IMR-90 (cell line): ENCODE data around the gene SUN5. TPM values are rescaled to one million over a fixed set of nuclear protein-coding genes. Genes with fewer than 3 reads are reported as not detected.

Experiments
- ATAC-seq: fragments of 200-7000 bp; cut with Tn5 transposase; 2 replicates; pipeline ENCODE4 v1.9.1; 2020; ENCODE audit warnings: low read depth, mild to moderate bottlenecking, moderate library complexity
- BruUV-seq: library from RNA; stranded (reverse); fragments of 400-500 nt; replicated peaks from 2 replicates; lab custom pipeline; 2021; lab: Mats Ljungman, UMichigan
- CTCF ChIA-PET: fragments of 300-600 bp; formaldehyde crosslinking; extraction: SDS; loops from one replicate; lab custom pipeline; 2021; ENCODE audit warnings: antibody characterized with exemption; lab: Yijun Ruan, JAX
- POLR2A ChIA-PET: fragments of 300-600 bp; sonication (Branson Sonifier 250); formaldehyde crosslinking; loops from one replicate; lab custom pipeline; 2022; ENCODE audit warnings: antibody characterized with exemption; ENCODE audit not compliant: unreplicated experiment; lab: Charles Lee
- DNase-seq: peaks from one replicate; pipeline ENCODE4 v3.0.0; 2013
- H2AFZ ChIP-seq: replicated peaks from 2 replicates; pipeline ENCODE3; 2013; ENCODE audit warnings: low read length, mild to moderate bottlenecking; ENCODE audit not compliant: poor library complexity
- H2AK5ac ChIP-seq: 2 replicates; pipeline ENCODE4 v1.6.1; 2013; ENCODE audit warnings: low read depth, low read length, inconsistent platforms
- H2AK9ac ChIP-seq: replicated peaks from 2 replicates; pipeline ENCODE3; 2013; ENCODE audit warnings: mild to moderate bottlenecking, low read depth, low read length, moderate library complexity; ENCODE audit not compliant: poor library complexity
- H2BK120ac ChIP-seq: 2 replicates; pipeline ENCODE4 v1.6.1; 2013; ENCODE audit warnings: low read depth, low read length, inconsistent platforms
- H2BK15ac ChIP-seq: 3 replicates; pipeline ENCODE4 v1.6.1; 2013; ENCODE audit warnings: low read depth, low read length, inconsistent platforms
- H2BK20ac ChIP-seq: 2 replicates; pipeline ENCODE4 v1.6.1; 2013; ENCODE audit warnings: low read depth, mild to moderate bottlenecking, inconsistent platforms, low read length, moderate library complexity
- H2BK5ac ChIP-seq: 2 replicates; pipeline ENCODE4 v1.6.1; 2013; ENCODE audit warnings: mild to moderate bottlenecking, low read depth, low read length, inconsistent platforms; ENCODE audit not compliant: poor library complexity, severe bottlenecking
- H3K14ac ChIP-seq: replicated peaks from 2 replicates; pipeline ENCODE4 v1.6.1; 2013; ENCODE audit warnings: low read depth, low read length, inconsistent platforms
- H3K18ac ChIP-seq: 2 replicates; pipeline ENCODE4 v1.6.1; 2013; ENCODE audit warnings: low read depth, low read length, control low read depth
- H3K23ac ChIP-seq: 2 replicates; pipeline ENCODE4 v1.6.1; 2013; ENCODE audit warnings: low read depth, low read length, inconsistent platforms
- H3K27ac ChIP-seq: 2 replicates; pipeline ENCODE4 v1.5.1; 2013; ENCODE audit warnings: mild to moderate bottlenecking, control low read depth, low read length; ENCODE audit not compliant: insufficient read depth
- H3K27me3 ChIP-seq: 2 replicates; pipeline ENCODE4 v1.6.1; 2013; ENCODE audit warnings: low read length; ENCODE audit not compliant: control insufficient read depth, insufficient read depth
- H3K36me3 ChIP-seq: 2 replicates; pipeline ENCODE4 v1.6.1; 2013; ENCODE audit warnings: low read length, mixed read lengths; ENCODE audit not compliant: control insufficient read depth, insufficient read depth
- H3K4ac ChIP-seq: 2 replicates; pipeline ENCODE4 v1.6.1; 2013; ENCODE audit warnings: low read depth, low read length, inconsistent platforms
- H3K4me1 ChIP-seq: 2 replicates; pipeline ENCODE4 v1.6.1; 2013; ENCODE audit warnings: low read length, mixed read lengths; ENCODE audit not compliant: control insufficient read depth, insufficient read depth
- H3K4me2 ChIP-seq: 2 replicates; pipeline ENCODE4 v1.6.1; 2013; ENCODE audit warnings: low read depth, mild to moderate bottlenecking, control low read depth, low read length, moderate library complexity
- H3K4me3 ChIP-seq: 2 replicates; pipeline ENCODE4 v1.5.1; 2013; ENCODE audit warnings: low read depth, mild to moderate bottlenecking, control low read depth, low read length, moderate library complexity; ENCODE audit not compliant: insufficient read depth
- H3K56ac ChIP-seq: 2 replicates; pipeline ENCODE4 v1.6.1; 2013; ENCODE audit warnings: low read length, inconsistent platforms; ENCODE audit not compliant: insufficient read depth; ENCODE audit errors: extremely low read depth
- H3K79me1 ChIP-seq, 2 experiments: 2 replicates each; pipeline ENCODE4 v1.6.1; 2013; ENCODE audit warnings: low read length in 2 of 2, inconsistent platforms in 1 of 2, low read depth in 1 of 2
- H3K9ac ChIP-seq: 2 replicates; pipeline ENCODE4 v1.6.1; 2013; ENCODE audit warnings: low read depth, low read length, control low read depth
- H3K9me1 ChIP-seq: 2 replicates; pipeline ENCODE4 v1.6.1; 2013; ENCODE audit warnings: low read length, inconsistent platforms; ENCODE audit not compliant: insufficient read depth
- H3K9me3 ChIP-seq: 2 replicates; pipeline ENCODE4 v1.6.1; 2013; ENCODE audit warnings: low read length; ENCODE audit not compliant: control insufficient read depth, insufficient read depth
- H4K20me1 ChIP-seq: 2 replicates; pipeline ENCODE4 v1.6.1; 2013; ENCODE audit warnings: low read length, inconsistent platforms; ENCODE audit not compliant: insufficient read depth
- H4K5ac ChIP-seq: 2 replicates; pipeline ENCODE4 v1.6.1; 2013; ENCODE audit warnings: mild to moderate bottlenecking, low read depth, low read length, control low read depth
- H4K8ac ChIP-seq, 2 experiments: 2 replicates each; pipeline ENCODE4 v1.6.1; 2013; ENCODE audit warnings: low read depth in 2 of 2, low read length in 2 of 2, control low read depth in 1 of 2, inconsistent platforms in 1 of 2
- H4K91ac ChIP-seq: 2 replicates; pipeline ENCODE4 v1.6.1; 2013; ENCODE audit warnings: low read depth, low read length, inconsistent platforms; ENCODE audit not compliant: insufficient read depth
- BHLHE40 ChIP-seq: fragments of 150-350 bp; IDR thresholded peaks from 2 replicates; pipeline ENCODE4 v1.6.1; 2016; ENCODE audit warnings: mild to moderate bottlenecking, low read depth, low read length
- CEBPB ChIP-seq: IDR thresholded peaks from 2 replicates; pipeline ENCODE4 v1.6.1; 2012; ENCODE audit warnings: low read depth, low read length, improper control_type of control experiment
- CHD1 ChIP-seq: IDR thresholded peaks from 2 replicates; pipeline ENCODE4 v1.6.1; 2012; ENCODE audit warnings: low read depth, low read length, improper control_type of control experiment
- CTCF ChIP-seq: conservative IDR thresholded peaks from 2 replicates; pipeline ENCODE4 v1.5.1; 2012; ENCODE audit warnings: mild to moderate bottlenecking, low read depth, low read length, improper control_type of control experiment
- FOS ChIP-seq: fragments of 150-350 bp; IDR thresholded peaks from 2 replicates; pipeline ENCODE4 v1.6.1; 2016; ENCODE audit warnings: low read depth, low read length
- MAFK ChIP-seq: IDR thresholded peaks from 2 replicates; pipeline ENCODE4 v1.6.1; 2012; ENCODE audit warnings: low read depth, low read length, improper control_type of control experiment
- MAZ ChIP-seq: IDR thresholded peaks from 2 replicates; pipeline ENCODE4 v1.6.1; 2012; ENCODE audit warnings: low read depth, mild to moderate bottlenecking, low read length, improper control_type of control experiment, moderate library complexity, borderline replicate concordance
- MXI1 ChIP-seq: IDR thresholded peaks from 2 replicates; pipeline ENCODE4 v1.6.1; 2012; ENCODE audit warnings: low read depth, mild to moderate bottlenecking, low read length, moderate library complexity, borderline replicate concordance
- POLR2A ChIP-seq: IDR thresholded peaks from 2 replicates; pipeline ENCODE4 v1.6.1; 2012; ENCODE audit warnings: mild to moderate bottlenecking, low read depth, low read length
- RAD21 ChIP-seq: IDR thresholded peaks from 2 replicates; pipeline ENCODE4 v1.6.1; 2012; ENCODE audit warnings: low read length, improper control_type of control experiment
- RCOR1 ChIP-seq: IDR thresholded peaks from 2 replicates; pipeline ENCODE4 v1.6.1; 2012; ENCODE audit warnings: mild to moderate bottlenecking, low read length, improper control_type of control experiment; ENCODE audit not compliant: insufficient replicate concordance
- SMC3 ChIP-seq: fragments of 150-350 bp; IDR thresholded peaks from 2 replicates; pipeline ENCODE4 v1.6.1; 2016; ENCODE audit warnings: low read depth, mild to moderate bottlenecking, antibody characterized with exemption, low read length, moderate library complexity
- WGBS, 2 experiments: methylation state at CpG; one replicate each; pipeline versions ENCODE4 v1.1.5 to v1.1.7; 2013; ENCODE audit warnings: missing lambda C conversion rate in 2 of 2; ENCODE audit not compliant: insufficient read length in 1 of 2; ENCODE audit errors: extremely low coverage in 2 of 2; 5-methylcytosine and 5-hydroxymethylcytosine counted together
- dilution Hi-C: fragments of 300-500 bp; cut with HindIII; formaldehyde crosslinking; loops from one replicate; pipeline ENCODE4 v1.14.3; 2018; ENCODE audit warnings: low sequenced_read_pairs; ENCODE audit not compliant: unreplicated experiment
- in situ Hi-C: fragments of 300-500 bp; cut with MboI; formaldehyde crosslinking; loops from 3 replicates; pipeline ENCODE4 v1.14.3; 2019; ENCODE audit warnings: low sequenced_read_pairs, inconsistent platforms, mixed read lengths
- intact Hi-C: fragments of 100-400 bp; cut with micrococcal nuclease; formaldehyde crosslinking; loops from 2 replicates; pipeline ENCODE4 v1.10.0; 2022
- polyA plus RNA-seq, 3 experiments: library from polyadenylated mRNA; depleted of rRNA; stranded (reverse); fragments of >200 nt; gene quantifications; 2 replicates each; pipeline ENCODE4 v1.2.3, GENCODE V29; 2012; ENCODE audit warnings: low replicate concordance in 1 of 3
- total RNA-seq: library from RNA; depleted of rRNA; stranded (reverse); fragments of >200 nt; gene quantifications from 2 replicates; pipeline ENCODE4 v1.2.3, GENCODE V29; 2012

Gene SUN5
- total and polyA plus RNA-seq, 2 of the 4 experiments (the other 2 are of a cell fraction), result not detected

- Histone ChIP-seq H4K8ac (no peak overlapping the region), H3K14ac (no peak overlapping the region), H3K27me3 (peaks cover 3% of the 10 kb centered on the region), H2BK20ac (no peak overlapping the region), H2AK5ac (no peak overlapping the region), H2AFZ (no peak overlapping the region), H4K20me1 (no peaks in the 10 kb centered on the region; the same call in 1 of the 2 replicates), H4K91ac (no peak overlapping the region), H2AK9ac (no peak overlapping the region), H3K9ac (no peak overlapping the region), H3K4ac (no peak overlapping the region), H3K36me3 (no peaks in the 10 kb centered on the region), H2BK15ac (no peak overlapping the region), H3K9me1 (no peaks in the 10 kb centered on the region), H3K56ac (no peak overlapping the region), H3K23ac (no peak overlapping the region), H2BK5ac (no peak overlapping the region), H3K18ac (no peak overlapping the region), H2BK120ac (no peak overlapping the region), H3K27ac (no peak overlapping the region), H3K4me2 (no peak overlapping the region), H3K4me1 (no peaks in the 10 kb centered on the region), H3K4me3 (no peak overlapping the region), H3K9me3 (no peaks in the 10 kb centered on the region), H3K79me1 (no peaks in the 10 kb centered on the region), H4K5ac (no peak overlapping the region)
- ATAC-seq, result no peak
- TF ChIP-seq RAD21 (peak; percentile 22; the same call in 1 of the 2 replicates), MAFK (no peak), POLR2A (no peak), MAZ (no peak), BHLHE40 (no peak), CEBPB (no peak), CTCF (peak; percentile 36; the same call in 1 of the 2 replicates), RCOR1 (no peak), MXI1 (no peak), SMC3 (0 out of 2 replicates have a peak, but pooled peaks have one; percentile 5), FOS (no peak), CHD1 (no peak)
- 0% methylated on average over 1 of the region's 4 CpGs; no CpG with 5 or more reads in 1 of the 2 experiments for WGBS, 2 experiments
- CTCF ChIA-PET, result no interaction called here
- in situ Hi-C loops, result no loop called here
- POLR2A ChIA-PET, result no interaction called here
- dilution Hi-C loops, result no loop called here
- no TSS peak for BruUV-seq
- intact Hi-C loops, result no loop called here
- peak; percentile 15 for DNase-seq
These were observed 916 bp upstream of the SUN5 start for GRCh38 chr20:33005132-33005566.
